Retina (tissue), 1 donor: Measurements from ENCODE around the gene SYPL1.
A peak's percentile ranks its signal among the peaks of the same experiment; 100 is the strongest.
"Not testable (repeated sequence)": the region's sequence is repeated elsewhere in the genome, so short reads cannot be mapped to it uniquely, and the experiment has no call there.

Experiments
- DNase-seq: peaks from one replicate; pipeline ENCODE4 v3.0.0-alpha.2; 2016

The SYPL1 gene

DNA sequence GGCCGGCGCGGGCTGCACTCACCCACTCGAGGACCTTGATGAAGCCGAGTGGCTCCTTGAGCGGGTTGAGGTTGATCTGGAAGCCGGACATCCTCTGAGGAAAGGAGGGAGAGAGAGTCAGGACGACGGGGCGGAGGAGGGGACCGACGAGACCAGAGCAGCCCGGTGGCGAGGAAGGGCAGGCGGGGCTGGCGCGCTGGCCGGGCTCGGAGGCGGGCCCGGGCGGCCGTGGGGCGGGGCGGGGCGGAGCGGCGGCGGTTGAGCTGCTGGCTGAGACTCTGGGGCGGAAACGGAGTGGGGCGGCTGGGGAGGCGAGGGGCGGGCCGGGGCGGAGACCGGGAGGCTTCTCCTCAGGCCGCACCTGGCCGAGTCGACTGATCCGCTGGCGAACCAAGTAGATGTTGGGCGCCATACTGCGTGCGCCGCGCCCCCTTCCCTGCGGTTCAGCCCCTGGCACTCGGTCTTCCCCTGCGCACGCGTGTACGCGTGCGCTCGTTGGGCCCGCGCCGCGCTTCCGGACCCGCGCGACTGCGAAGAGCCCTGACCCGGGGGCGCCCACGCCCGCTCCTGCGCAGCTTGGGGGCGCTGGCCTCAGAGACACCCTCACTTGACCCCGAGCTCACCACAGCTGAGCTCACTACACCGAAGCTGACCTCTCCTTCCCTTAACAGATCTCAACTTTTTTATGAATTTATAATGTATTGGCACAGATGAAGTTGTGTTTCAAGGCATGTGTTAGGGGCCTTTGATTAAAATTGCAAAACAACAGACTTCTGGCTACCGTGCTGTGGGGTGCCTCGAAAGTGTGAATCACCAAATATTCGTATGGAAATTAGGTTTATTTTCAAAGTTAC is at the start of gene SYPL1:
Gene SYPL1 (minus strand): TSS at position 195 of the 854 bp plus-strand sequence. CDS start 104 bp downstream, at position 91.
- DNase-seq = peak; percentile 90

DNA sequence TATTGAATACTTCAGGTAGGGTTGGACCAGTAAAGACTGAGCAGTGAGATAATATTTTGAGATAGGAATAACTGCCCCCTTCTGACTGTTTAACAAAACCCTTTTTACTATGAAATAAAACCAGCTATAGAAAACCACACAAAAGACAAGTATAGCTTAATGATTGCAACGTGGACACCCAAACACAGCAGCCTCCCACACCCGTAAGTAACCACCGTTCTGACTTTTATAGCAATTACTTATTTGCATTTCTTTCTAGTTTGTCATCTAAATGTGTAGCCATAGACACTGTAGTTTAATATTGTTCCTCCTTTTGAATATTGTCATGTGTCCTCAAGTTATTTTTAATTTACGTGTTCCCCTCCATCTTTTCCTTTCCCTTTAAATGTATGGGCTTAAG is 42.9 kb upstream of the SYPL1 start:
- no peak for DNase-seq

DNA sequence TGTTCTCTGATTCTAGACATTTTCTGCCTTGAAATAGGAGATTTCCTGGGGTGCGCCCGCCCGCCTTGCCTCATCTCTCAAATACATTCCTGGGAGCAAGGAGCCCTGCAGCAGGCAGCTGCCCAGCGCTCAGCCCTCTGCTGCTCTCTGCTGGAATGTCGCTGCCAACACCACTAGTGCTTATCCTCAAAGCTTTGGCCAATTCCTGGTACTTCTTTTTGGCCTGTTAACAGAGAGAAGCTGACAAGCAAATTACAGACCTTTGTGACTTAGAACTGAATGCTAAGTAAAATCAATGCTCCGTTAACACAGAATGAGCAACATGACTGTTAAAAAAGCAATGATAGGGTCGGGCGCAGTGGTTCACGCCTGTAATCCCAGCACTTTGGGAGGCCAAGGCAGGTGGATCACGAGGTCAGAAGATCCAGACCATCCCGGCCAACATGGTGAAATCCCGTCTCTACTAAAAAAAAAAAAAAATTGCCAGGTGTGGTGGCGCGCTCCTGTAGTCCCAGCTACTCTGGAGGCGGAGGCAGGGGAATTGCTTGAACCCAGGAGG is 41.9 kb upstream of the SYPL1 start:
- DNase-seq = peak; percentile 84

- DNase-seq = no peak
Observed at GRCh38 chr7:106152313-106152665, 40.2 kb upstream of the SYPL1 start.

DNA sequence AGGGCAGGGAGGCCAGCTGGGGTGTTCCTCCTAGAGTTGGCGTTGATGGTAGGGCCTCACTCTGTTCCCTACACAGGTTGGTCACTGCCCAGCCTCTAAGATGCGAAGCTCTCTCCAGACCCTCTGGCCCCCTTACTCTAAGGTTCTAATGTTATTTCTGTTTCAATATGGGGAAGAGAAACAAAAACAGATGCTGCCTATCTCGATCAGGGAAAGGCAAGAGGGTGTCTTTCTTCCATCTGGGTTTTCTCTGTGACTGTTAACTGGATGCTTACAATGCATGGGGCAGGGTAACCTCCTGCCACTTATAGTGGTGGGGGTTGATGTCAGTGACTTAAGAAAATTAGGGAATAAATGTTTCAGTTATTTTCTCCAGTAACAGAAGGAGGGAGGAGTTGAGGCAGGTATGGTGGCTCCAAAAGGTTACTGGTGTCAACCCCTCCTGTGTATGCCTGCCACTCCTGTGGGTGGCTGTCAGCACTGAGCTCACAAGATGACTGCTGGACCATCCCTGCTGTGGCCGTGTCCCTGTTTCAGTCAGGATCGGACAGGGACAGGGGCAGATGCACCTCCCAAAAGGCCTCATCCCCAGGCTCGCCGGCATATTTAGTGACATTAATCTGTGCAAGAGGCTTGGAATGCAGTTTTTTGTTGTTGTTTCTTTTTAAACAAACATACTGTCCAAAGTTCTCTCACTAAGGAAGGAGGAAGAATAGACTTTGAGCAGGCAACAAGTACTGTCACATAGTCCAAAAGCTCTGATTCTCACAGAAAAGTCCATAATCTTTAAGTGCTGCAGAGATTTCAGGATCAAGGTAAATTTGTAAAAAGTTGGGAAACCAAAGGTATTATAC is 39.6 kb upstream of the SYPL1 start:
- no peak for DNase-seq

DNA sequence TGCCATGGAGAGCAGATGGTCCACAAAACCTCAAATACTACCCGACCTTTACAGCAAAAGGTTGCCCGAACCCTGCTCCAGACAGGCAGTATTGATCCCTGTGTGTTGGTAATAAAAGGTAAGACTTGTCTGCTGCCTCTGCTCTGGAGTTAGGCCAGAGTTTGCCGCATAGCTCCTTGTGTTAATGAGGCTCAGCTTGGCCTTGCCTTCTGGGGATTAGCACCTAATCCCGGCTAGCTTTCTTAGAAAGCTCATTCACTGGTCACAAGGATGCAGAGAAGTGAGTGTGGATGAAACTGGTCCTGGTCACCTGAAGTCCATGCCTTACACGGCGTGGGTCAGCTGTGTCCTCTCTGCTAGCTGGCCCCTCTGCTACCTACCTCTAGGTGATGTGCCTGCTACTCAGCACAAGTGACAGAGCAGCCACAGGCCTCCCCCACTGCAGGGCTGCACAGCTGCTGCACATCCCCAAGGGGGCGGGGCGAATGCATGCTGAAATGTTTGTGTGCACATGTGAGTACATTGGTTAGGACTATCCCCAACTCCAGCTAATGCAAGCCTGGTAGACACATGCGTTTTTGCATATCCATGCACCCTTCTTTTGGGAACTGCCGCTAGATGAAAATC is 31.7 kb upstream of the SYPL1 start:
- no peak for DNase-seq

- no peak for DNase-seq
Observed at GRCh38 chr7:106142136-106142535, 30.0 kb upstream of the SYPL1 start.

- no peak for DNase-seq
Observed at GRCh38 chr7:106140406-106141173, 28.5 kb upstream of the SYPL1 start.

- peak; percentile 30 for DNase-seq
Observed at GRCh38 chr7:106139265-106140251, 27.4 kb upstream of the SYPL1 start.

- no peak for DNase-seq
Observed at GRCh38 chr7:106138776-106139175, 26.7 kb upstream of the SYPL1 start.

GRCh38 chr7:106138181-106138580 is 26.1 kb upstream of the SYPL1 start:
- not testable (repeated sequence) for DNase-seq

- no peak for DNase-seq
Observed at GRCh38 chr7:106134241-106134640, 22.1 kb upstream of the SYPL1 start.

GRCh38 chr7:106129291-106129690 is 17.2 kb upstream of the SYPL1 start:
- DNase-seq = no peak

DNA sequence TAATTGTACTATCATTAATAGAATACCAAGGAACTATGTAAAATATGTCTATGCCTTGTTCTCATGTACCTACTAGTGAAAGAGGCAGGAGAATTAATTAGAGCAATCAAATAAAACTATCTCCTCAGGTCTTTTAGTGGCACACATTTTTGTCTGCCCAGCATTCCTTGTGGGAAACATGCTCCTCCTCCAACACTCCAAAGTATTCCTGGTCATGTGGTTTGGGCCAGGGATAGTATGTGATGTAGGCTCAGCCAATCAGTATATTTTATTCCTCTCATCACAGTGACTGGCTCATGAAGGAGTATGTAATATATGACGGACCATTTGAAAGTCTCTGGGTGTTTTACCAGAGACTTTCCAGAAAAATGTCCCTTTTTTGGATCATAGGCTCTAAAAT is 16.7 kb upstream of the SYPL1 start:
- DNase-seq = no peak

- DNase-seq = no peak
Observed at GRCh38 chr7:106127984-106128780, 16.1 kb upstream of the SYPL1 start.

DNA sequence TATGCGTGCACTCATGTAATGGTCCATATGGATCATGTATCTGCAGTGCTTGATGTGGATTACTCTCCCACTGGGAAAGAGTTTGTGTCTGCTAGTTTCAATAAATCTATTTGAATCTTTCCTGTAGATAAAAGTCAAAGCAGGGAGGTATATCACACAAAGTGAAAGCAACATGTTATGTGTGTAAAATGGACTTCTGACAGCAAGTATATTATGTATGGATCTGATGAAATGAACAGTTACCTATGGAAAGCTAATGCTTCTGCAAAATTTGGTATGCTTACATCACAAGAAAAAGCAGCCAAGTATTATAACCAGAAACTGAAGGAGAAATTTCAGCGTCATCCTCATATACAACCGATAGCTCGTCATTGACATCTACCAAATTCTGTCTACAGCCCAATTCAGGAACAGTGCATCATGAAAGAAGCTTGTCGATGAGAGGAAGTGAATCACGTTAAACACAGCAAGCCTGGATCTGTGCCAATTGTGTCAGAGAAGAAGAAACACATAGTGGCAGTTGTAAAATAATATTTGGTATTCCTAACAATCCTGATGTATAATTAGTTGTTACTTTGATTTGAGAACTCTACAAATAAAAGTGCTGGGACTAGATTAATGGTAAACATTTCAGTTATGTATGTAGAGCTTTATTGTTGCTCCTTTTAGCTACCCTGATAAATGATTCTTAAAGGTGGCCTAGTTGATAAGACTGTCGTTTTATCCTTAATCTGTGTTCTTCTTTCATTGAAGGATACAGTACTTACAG is 14.2 kb upstream of the SYPL1 start:
- no peak for DNase-seq

GRCh38 chr7:106125417-106125816 is 13.3 kb upstream of the SYPL1 start:
- no peak for DNase-seq

DNA sequence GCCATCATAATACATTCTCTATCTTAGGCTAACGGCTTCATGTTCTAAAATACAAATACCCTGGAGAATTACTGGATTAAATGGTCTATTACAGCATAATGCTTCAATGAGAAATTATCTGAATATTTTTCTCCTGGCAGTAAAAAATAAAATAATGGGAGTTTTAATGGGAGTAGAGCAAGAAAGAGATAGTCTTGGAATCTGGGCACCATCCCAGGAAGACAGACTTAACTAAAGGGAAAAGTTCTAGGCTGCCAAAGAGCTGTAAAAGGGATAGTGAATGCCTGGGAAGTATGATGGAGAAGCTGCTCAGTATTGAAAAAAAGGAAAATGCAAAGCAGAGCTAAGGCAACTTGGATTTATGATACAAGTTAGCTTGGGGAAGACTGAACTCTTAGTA is 12.1 kb upstream of the SYPL1 start:
- no peak for DNase-seq

GRCh38 chr7:106122713-106123112 is 10.6 kb upstream of the SYPL1 start:
- no peak for DNase-seq
